OCI-LY1 (cell line): ENCODE measurements around the gene GLG1.

ENCODE experiments used
- EZH2 ChIP-seq: fragments of 200-600 bp; sonication (generic), shearing (Covaris generic); IDR thresholded peaks from 2 replicates; pipeline ENCODE4 v1.8.0; 2017; ENCODE audit warnings: borderline replicate concordance, mixed run types, mild to moderate bottlenecking, antibody characterized with exemption, low read length, moderate library complexity, mixed read lengths
- TF ChIP-seq, protein P1 (sequence below): fragments of 200-600 bp; sonication (generic), shearing (Covaris generic); IDR thresholded peaks from 2 replicates; pipeline ENCODE4 v1.5.1; 2017; ENCODE audit warnings: mild to moderate bottlenecking, antibody characterized with exemption, low read length, moderate library complexity, mixed read lengths

GRCh38 chr16:74564451-74564984 is 42.4 kb downstream of the GLG1 start:
- TF ChIP-seq, protein P1, sequence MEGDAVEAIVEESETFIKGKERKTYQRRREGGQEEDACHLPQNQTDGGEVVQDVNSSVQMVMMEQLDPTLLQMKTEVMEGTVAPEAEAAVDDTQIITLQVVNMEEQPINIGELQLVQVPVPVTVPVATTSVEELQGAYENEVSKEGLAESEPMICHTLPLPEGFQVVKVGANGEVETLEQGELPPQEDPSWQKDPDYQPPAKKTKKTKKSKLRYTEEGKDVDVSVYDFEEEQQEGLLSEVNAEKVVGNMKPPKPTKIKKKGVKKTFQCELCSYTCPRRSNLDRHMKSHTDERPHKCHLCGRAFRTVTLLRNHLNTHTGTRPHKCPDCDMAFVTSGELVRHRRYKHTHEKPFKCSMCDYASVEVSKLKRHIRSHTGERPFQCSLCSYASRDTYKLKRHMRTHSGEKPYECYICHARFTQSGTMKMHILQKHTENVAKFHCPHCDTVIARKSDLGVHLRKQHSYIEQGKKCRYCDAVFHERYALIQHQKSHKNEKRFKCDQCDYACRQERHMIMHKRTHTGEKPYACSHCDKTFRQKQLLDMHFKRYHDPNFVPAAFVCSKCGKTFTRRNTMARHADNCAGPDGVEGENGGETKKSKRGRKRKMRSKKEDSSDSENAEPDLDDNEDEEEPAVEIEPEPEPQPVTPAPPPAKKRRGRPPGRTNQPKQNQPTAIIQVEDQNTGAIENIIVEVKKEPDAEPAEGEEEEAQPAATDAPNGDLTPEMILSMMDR, result no peak
- no peak for TF ChIP-seq EZH2
